NCI-H1436 (cell line): Measurements from ENCODE around the gene ZNF480.
"Not testable (repeated sequence)": the region's sequence is repeated elsewhere in the genome, so short reads cannot be mapped to it uniquely, and the experiment has no call there.

Experiments
- DNase-seq: peaks from one replicate; lab custom pipeline; 2025; lab: John Stamatoyannopoulos, UW

Gene ZNF480

DNA sequence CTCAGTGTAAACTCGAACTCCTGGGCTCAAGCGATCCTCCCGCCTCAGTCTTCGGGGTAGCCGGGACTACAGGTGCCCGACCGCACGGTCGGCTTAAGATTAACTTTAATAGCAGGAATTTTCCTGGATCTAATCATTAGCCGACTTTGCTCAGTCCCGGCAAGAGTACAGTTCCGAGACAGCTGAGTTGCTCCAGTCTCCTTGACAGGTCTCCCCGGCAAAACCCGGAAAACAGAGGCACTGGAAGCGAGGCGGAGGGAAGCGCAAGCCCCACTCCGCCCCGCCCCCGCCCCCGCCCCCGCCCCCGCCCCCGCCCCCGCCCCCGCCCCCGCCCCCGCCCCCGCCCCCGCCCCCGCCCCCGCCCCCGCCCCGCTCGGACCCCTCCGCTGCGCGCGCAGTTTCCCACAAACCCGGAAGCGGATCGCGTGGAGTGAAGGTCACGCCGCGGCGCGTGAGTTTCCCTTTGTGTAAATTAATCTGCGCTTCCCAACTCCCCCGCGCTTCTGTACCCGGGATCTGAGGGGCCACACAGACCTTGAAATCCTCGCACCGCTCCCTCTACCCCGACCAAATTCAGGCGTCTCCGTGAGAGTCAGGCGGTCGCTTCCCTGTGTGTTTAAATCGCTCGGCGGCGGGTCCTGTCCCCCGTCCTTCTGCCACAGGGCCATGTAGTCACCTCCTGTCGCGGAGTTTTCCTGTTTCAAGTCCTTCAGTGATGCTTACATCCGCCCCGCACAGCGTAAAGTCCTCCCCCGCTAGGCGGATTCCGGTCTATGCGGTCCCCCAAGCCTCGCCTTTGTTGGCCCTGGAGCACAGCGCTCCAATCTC lies at the start of gene ZNF480:
Gene ZNF480 (plus strand): TSS at position 397 of the 828 bp plus-strand sequence. CDS start 3,244 bp downstream, outside the sequence.
- peak; percentile 86 for DNase-seq

DNA sequence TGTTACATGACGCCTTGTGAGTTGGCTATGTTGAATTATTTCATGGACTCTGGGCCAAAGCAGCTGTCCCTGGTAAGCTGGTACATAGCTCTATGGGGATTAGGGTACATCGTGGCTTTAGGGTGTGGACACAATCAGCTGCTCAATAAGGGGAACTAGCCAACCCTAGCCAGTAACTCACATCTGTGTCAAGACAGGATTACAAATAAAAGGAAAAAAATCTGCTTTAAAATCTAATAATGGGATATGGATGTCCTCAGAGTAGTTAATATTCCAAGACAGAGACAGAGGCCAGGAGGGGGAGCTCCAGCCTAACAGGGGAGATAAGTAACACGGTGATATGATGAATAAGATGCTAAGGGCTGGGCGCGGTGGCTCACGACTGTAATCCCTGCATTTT lies 48.7 kb upstream of the ZNF480 start:
- DNase-seq = peak; percentile 59

DNA sequence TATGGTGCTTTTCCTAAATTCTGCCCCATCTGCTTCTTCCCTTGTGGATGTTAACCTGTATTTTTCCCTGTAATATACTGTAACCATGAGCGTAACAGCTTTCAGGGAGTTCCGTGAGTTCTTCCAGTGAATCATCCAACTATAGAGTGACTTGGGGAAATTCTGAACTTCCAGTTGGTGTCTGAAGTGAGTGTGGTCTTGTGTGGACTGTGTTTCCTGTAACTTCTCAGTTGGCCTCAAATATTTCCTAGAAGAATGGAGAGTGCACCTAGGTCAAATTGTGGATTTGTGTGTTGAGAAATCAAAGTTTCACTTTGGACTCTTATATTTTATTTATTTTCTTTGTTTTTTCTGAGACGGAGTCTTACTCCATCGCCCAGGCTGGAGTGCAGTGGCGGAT lies 38.5 kb upstream of the ZNF480 start:
- DNase-seq = no peak

DNA sequence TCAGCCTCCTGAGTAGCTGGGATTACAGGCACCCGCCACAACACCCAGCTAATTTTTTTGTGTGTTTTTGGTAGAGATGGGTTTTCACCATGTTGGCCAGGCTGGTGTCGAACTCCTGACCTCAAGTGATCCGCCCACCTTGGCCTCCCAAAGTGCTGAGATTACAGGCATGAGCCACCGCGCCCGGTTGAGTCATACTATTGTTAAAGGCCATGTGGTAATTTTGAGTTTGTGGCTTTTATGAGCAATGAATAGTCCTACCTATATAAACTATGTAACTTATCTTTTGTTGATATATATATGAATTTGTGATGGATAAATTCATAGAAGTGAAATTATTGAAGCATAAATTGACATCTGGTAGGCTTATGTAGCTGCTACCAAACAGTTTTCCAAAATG lies 31.4 kb upstream of the ZNF480 start:
- not testable (repeated sequence) for DNase-seq

DNA sequence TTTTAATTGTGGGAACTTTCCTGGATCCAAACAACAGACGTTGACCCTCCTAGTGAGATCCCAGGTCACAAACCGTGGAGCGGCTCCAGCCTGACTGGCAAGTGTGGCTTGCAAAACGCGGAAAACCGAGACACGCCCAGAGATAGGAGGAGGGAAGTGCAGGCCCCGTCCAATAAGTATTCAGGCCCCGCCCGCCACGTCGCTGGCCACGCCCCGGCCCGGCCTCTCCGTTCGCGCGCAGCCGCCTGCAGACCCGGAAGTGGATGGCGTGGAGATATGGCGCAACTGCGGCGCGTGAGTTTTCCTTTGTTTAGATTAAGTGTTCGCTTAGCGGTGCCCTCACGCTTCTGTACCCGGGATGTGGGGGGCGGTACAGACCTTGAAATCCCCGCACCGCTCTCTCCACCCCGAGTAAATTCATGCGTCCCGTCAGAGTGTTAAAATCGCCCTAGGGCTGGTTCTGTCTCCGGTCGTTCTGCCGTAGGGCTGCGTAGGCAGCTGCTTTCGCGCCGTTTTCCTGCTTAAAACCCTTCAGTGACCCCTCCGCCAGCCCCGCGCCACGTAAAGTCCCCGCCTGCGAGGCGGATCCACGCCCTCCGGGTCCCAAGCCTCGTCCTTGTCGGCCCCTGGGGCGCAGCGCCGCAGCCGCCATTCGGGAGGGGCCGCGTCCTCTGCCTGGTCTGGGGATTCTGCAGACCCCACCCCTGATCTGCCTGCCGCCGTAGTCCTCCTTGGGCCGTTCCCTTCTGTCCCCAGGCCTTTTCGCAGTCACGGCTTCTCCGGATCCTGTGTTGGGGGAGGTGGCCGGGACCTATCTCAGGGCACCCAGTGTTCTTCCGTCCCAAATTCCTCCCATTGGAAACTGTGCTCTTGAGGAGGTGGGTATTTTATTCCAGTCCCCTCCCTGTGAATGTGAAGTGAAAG lies 27.4 kb upstream of the ZNF480 start, which contains the start of gene ZNF766:
Gene ZNF766 (plus strand): TSS at position 250 of the 924 bp plus-strand sequence. CDS start 27 bp downstream, at position 277.
- peak; percentile 97 for DNase-seq

DNA sequence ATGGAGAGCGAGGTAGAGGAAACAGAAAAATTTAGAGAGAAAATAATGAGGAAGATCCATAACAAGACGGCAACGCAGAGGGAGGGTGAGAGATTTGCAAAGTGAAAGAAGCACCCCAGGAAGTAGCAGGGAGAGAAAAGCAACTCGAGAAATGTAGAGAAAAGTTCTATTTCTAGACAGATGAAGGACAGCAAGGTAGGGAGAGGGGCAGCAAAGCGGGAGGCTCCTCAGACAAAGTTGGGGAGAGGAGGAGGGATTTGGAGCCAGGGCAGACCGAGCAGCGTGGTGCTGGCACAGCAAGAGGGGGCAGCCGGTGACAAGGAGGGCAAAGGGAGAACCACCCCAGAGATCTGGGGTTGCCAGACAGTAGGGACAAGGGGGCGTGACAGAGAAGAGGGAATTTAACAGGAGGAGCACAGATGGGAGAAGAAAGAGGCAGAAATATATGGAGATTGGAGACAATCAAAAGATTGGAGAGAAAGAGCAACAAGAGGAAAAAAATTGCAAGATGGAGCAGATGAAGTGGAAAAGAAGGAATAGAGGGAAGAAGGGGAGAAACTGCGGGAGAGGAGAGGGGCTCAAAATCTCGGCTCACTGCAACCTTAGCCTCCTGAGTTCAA lies 26.6 kb upstream of the ZNF480 start:
- peak; percentile 12 for DNase-seq

DNA sequence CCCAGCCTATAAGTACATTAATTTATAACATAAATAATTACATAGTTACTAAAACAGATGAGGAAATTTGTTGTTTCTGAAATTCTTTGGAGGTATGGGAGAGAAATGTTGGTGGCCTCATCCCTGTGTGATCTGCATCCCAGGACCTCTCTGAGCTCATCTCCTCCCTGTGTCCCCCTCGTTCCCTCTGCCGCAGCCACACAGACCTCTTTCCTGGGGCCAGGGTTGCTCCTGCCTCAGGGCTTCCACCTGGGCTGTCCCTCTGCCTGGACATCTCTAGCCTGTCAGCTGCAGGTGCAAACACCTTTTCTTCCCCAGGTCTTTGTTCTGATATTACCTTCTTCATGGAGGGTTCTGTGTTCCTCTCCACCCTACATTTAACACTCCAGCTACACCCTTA lies 23.7 kb upstream of the ZNF480 start:
- DNase-seq = no peak

DNA sequence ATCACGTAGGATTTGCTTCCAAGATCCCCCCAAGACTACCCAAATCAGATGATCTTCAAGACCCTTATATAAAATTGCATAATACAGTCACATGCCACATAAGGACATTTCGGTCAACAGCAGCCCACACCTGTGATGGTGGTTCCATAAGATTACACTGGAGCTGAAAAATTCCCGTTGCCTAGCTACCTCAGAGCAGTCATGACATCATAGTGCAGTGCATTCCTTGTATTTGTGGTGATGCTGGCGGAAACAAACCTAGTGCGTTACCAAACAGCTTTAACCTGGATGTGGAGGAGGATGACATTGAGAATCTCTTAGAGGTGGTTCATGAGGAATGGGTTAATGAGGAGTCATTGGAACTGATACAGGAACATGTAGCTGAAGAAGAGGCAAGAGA lies 22.8 kb upstream of the ZNF480 start:
- no peak for DNase-seq

DNA sequence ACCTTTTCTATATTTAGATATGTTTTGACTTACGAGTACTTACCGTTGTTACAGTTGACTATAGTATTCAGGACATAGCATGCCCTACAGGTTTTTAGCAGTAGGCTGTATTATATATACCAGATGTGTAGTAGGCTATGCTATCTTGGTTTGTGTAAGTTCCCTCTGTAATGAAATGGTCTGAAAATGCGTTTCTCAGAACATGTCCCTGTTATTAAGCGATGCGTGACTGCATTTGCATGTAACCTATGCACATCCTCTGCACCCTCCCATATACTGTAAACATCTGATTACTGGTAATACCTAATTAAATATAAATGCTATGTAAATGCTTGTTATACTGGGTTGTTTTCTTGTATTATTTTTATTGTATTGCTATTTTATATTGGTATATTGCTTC lies 21.0 kb upstream of the ZNF480 start:
- no peak for DNase-seq

DNA sequence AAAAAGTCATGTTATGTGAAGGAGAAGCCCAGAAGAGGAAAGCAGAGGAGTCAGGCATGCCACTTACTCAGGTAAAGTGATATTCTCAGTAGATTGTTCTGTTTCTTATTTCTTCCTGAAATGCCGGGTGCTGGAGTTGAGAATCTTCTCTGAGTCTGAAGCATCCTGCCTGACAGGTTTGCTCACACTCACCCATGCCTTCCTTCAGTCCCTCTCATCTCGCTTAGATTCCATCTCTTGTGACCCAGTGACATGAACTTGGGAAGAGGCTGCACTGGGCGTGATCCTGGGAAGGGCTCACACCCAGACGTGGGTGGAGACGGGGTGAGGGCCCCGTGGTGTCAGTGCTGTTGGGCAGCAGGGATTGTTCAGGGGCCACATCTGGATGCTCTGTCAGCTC lies 19.5 kb upstream of the ZNF480 start:
- no peak for DNase-seq

DNA sequence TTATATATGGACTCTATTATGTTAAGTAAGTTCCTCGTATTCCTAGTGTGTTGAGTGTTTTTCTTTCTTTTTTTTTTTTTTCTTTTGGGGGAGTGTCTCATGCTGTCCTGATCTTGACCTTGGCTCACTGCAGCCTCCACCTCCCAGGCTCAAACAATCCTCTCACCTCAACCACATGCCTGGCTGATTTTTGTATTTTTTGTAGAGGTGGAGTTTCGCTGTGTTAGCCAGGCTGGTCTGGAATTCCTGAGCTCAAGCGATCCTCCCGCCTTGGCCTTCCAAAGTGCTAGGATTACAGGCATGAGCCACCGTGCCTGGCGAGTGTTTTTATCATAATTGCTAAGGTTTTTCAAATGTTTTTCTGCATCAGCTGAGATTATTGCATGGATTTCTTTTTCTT lies 10.7 kb upstream of the ZNF480 start:
- DNase-seq = no peak

DNA sequence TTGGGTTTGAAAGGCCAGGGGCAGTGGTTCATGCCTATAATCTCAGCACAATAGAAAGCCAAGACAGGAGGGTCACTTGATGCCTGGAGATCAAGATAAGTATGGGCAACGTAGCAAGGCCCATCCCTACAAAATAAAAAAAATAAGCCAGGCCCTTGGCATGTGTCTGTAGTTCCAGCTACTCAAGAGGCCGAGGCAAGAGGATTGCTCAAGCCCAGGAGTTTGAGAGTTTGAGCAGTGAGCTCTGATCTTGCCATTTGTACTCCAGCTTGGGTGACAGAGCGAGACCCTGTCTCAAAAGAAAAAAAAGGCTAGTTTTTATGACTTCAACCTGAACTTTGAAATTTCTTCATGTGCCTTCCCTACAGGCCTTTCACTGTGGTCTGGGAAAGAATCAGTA lies 5.2 kb upstream of the ZNF480 start:
- no peak for DNase-seq

DNA sequence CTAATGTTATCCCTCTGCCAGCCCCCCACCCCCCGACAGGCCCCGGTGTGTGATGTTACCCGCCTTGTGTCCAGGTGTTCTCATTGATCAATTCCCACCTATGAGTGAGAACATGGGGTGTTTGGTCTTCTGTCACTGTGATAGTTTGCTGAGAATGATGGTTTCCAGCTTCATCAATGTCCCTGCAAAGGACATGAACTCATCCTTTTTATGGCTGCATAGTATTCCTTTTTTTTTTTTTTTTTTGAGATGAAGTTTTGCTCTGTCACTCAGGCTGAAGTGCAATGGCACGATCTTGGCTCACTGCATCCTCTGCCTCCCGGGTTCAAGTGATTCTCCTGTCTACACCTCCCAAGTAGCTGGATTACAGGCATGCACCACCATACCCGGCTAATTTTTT lies 4.0 kb upstream of the ZNF480 start:
- not testable (repeated sequence) for DNase-seq

DNA sequence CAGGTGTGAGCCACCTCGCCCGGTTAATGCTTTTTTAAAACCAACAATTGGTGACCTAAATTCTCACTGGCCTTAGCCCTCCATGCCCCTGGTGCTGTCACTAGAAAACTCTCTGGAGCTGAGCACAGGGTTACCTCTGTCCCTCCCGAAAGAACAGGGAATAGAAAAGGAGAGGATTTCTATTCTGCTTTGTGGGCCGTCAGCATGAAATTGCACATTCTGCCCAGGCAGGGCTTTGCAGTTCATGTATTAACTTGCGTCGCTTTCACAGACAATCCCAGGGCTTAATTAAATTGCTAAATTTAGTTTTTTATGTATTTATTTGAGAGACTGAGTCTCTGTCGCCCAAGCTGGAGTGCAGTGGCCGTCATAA lies 583 bp upstream of the ZNF480 start:
- no peak for DNase-seq

DNA sequence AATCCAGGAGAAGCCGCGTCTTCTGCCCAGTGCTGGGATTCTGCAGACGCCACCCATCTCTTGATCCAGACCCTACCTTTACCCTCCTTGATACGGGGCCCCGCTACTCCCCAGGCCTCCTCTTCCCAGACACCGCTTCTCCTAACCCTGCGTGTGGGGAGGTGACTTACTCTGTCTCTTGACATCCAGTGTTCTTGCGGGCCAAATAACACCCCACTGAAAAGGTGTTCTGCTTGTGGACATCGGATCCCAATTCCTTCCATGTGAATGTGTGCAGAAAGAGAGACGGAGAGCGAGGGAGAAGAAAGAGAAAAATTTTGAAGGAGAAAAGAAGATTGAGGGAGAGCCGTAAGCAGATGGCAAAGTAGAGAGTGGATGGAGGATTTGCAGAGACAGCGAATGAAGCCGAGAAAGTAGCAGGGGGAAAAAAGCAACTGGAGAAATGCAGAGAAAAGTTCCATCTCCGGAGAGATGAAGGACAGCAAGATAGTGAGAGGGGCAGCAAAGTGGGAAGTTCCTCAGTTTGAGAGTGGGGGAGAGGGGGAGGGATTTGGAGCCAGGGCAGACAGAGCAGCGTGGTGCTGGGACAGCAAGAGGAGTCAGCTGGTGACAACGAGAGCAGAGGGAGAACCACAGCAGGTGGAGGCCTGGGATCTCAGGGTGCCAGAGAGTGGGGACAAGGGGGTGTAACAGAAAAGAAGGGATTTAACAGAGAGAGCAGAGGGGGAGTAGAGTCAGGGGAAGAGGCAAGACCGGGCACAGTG lies 814 bp downstream of the ZNF480 start:
- no peak for DNase-seq

DNA sequence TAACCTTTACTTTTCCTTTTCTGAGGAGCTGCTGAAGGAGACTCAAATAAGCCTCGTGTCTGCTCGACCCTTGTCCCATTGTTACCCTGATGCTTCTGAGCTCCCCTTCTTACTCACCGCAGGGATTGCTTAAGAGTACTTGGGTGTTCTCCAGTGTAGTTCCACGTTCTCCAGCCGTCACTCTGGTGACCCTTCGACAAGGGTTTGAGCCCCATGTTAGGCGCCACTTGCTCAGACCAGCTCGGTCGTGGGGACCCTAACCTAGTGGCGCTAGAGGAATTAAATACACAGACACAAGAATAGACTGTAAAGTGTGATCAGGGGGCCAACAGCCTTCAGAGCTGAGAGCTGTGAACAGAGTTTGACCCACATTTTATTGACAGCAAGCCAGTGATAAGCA lies 10.3 kb downstream of the ZNF480 start:
- DNase-seq = no peak

DNA sequence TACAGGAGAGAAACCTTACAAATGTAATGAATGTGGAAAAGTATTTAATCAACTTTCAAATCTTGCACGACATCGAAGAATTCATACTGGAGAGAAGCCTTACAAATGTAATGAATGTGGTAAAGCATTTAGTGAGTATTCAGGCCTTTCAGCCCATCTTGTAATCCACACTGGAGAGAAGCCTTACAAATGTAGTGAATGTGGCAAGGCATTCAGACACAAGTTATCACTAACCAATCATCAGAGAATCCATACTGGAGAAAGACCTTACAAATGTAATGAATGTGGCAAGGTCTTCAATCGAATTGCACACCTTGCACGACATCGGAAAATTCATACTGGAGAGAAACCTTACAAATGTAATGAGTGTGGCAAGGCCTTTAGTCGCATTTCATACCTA lies 25.5 kb downstream of the ZNF480 start:
- DNase-seq = no peak

DNA sequence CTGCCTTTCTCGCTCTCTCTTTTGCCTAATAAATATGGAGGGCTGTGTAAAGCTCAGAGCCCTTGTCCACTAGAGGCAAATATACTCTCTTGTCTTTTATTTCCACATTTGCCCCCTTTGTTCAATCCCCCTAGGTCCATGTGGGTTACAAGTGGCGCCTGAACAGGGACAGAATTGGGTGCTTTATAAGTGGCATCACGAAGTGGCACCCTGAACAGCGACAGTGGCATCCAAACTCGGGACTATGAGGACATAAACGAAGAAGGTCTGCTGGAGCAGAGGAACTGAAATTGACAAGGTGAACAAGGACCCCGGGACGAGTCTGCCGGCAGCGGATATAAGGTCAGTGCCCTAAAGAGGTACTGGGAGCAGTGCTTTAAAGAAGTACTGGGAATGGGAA lies 34.8 kb downstream of the ZNF480 start:
- DNase-seq = no peak

DNA sequence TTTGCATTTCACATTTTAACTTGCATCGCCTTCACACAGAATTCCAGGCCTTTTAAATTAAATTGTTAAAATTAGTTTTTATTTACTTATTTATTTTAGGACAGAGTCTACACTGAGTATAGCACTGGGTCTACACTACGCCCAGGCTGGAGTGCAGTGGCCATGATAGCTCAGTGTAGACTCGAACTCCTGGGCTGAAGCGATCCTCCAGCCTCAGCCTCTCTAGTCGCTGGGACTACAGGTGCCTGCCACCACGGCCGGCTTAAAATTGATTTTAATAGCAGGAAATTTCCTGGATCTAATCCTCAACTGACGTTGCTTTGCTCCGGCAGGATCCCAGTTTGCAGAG lies 38.8 kb downstream of the ZNF480 start:
- no peak for DNase-seq

DNA sequence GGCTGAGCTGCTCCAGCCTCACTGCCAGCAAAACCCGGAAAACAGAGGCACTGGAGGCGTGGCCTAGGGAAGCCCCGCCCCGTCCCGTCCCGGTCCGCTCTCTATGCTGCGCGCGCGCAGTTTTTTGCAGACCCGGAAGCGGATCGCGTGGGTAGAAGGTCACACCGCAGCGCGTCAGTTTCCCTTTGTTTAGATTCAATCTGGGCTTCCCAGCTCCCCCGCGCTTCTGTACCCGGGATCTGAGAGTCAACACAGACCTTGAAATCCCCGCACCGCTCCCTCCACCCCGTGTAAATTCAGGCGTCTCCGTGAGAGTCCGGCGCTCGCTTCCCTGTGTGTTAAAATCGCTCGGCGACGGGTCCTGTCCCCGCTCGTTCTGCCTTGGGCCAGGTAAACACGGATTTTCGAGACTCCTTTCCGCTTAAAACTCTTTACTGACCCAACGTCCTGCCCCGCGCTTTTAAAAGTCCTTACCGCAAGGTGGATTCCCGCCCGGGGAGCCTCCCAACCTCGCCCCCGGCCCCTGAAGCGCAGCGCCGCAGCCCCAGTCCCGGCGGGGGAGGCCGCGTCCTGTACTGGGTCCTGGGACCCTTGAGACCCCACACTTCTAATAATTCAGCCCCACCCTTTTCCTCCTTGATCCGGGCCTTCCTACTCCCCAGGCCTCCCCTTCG lies 39.3 kb downstream of the ZNF480 start, which contains the start of gene ZNF610:
Gene ZNF610 (plus strand): TSS at position 127 of the 674 bp plus-strand sequence. CDS start 12,930 bp downstream, outside the sequence.
- peak; percentile 95 for DNase-seq

DNA sequence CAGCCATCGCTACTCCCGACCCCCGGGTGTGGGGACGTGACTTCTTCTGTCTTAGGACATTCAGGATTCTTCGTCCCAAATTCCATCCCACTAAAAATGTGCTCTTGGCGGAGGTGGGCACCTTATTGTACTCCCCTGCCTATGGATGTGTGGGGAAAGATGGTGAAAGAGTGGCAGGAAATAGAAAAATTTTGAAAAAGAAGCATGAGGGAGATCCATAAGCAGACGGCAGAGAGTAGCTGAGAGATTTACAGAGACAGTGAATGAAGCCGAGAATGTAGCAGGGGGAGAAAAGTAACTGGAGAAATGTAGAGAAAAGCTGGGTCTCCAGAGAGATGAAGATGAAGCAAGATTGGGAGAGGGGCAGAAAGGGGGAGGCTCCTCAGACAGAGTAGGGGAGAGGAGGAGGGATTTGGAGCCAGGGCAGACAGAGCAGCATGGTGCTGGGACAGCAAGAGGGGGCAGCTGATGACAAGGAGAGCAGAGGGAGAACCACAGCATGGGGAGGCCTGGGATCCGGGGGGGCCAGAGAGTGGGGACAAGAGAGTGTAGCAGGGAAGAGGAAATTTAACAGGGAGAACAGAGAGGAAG lies 39.9 kb downstream of the ZNF480 start:
- peak; percentile 20 for DNase-seq
